GM18873 (cell line): ENCODE data around the gene CYTH1.
"Not testable (repeated sequence)": the region's sequence is repeated elsewhere in the genome, so short reads cannot be mapped to it uniquely, and the experiment has no call there.

Experiments
- ATAC-seq: cut with Tn5 transposase; IDR thresholded peaks from one replicate; pipeline ENCODE4 v1.9.1; 2021; ENCODE audit warnings: mild to moderate bottlenecking, moderate library complexity, moderate number of reproducible peaks; ENCODE audit not compliant: unreplicated experiment, low FRiP score

The CYTH1 gene

DNA sequence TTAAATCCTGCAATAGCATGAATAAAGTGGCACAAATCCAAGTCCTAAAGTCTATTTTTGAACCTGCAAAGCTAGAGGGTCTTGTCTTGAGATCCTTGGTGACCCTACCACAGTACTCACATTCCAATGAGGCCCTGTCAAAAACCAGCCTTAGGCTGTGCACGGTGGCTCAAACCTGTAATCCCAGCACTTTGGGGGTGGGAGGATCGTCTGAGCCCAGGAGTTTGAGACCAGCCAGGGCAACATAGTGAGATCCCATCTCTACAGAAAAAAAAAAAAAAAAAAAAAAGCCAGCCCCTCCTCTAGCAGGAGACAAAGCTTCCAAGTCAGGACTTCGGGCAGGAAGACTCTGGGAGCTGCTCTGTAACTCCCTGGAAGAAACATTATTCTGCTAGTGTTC, 16.3 kb downstream of the CYTH1 start:
- no peak for ATAC-seq

DNA sequence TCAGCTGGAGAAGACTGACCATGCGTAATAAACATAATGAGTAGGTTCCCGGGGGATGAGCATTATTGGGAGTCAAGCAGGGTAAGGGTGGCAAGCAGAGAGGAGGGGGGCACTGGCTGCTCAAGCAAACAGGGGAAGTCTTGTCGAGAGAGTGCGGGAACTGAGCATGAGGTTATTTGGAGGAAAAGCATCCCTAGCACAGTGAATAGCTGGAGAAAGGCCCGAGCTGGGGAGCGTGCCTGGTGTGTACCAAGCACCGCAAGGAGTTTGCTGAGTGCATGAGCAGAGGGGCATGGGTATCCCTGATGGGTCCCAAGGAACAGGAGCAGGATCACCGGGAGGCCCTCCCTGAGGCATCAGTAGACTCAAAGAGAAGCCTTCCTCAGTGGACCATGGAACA, 17.2 kb downstream of the CYTH1 start:
- no peak for ATAC-seq

DNA sequence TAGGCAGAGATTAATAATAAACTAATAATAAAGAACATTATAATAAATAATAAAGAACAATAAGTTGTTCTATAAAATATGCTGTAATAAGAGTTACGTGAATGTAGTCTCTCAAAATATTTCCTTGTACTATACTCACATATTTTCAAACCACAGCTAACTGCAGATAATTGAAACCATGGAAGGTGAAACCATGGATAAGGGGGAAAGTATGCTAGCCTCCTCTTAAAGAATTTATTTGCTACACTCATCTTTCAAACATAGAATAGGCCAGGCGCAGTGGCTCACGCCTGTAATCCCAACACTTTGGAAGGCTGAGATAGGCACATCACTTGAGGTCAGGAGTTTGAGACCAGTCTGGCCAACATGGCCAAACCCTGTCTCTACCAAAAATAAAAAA, 18.5 kb downstream of the CYTH1 start:
- ATAC-seq: no peak

DNA sequence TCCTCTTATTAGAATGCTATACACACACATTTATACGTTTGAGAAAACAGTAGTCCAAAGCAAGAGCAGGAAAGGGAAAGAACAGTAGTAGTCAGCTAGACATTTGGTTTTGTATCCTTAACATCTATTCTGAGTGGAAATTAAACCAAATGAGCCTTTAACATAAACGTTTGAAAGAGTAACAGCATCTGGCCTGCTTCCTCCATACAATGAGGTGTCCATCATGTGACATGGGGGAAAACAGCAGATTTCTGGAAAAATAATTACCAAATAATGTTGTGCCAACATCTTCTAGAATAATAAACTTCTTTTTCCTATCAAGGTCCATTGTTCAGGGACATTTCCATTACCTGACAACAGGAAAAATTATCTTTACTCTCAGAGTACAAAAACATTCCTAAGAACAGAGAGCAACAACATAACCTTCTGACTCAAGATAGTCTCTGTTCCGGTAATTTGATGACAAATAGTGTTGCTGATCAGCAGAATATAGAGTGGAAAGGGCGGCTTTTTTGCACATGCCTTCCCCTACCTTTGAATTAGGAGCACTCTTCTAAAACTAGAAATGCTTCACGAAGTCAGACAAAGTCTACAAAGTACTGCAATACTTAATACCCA, 20.2 kb downstream of the CYTH1 start:
- ATAC-seq: no peak

DNA sequence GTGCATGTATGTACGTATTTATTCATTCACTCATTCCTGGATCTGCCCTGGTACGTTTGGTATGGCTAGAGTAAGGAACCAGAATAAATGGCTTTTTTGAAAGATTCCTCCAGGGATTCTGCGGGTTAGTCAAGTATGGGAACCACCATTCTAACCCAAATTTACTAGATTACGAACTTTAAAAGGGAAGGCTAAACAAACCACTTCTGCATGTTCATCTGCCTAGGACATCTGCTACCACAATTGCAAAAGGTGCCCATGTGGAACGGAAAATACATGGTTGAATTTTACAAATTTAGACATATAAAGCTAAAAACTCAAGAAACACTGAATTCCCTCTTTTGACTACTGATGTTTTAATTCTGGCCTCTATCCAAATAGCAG, 22.1 kb downstream of the CYTH1 start:
- no peak for ATAC-seq

DNA sequence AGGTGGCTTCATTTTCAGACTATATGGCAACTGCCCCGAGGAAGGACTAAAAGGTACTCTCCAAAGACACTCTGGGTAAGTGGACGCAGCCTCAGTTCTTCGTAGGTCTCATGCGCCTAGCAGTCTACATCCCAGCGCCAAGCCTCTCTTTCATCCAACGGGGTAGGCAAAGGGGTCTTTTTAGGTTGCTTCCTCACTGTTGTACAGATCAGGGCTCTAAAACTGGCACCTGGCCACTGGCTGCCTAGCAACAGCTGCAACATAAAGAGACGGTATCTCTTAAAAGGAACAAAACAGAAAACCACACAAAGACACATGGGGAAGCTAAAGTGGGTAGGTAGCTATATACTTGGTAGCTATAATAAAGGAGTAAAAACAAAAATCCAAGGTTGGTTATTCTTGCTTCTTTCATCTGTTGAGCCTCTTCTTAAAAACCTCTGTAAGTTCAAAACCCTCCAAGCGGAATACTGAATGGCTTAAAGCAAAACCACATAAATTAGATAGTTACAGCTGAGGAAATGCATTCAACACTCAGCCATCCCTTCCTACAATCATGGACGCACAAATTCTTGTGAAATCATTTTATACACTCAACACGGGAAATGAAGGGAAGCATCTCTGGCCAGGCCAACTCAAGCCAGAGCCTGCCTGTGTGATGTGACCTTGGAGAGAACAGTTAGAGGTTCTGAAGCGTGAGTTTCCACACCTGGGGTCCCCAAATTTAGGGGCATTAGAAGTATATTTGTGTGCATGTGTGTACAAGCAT, 22.7 kb downstream of the CYTH1 start:
- no peak for ATAC-seq

DNA sequence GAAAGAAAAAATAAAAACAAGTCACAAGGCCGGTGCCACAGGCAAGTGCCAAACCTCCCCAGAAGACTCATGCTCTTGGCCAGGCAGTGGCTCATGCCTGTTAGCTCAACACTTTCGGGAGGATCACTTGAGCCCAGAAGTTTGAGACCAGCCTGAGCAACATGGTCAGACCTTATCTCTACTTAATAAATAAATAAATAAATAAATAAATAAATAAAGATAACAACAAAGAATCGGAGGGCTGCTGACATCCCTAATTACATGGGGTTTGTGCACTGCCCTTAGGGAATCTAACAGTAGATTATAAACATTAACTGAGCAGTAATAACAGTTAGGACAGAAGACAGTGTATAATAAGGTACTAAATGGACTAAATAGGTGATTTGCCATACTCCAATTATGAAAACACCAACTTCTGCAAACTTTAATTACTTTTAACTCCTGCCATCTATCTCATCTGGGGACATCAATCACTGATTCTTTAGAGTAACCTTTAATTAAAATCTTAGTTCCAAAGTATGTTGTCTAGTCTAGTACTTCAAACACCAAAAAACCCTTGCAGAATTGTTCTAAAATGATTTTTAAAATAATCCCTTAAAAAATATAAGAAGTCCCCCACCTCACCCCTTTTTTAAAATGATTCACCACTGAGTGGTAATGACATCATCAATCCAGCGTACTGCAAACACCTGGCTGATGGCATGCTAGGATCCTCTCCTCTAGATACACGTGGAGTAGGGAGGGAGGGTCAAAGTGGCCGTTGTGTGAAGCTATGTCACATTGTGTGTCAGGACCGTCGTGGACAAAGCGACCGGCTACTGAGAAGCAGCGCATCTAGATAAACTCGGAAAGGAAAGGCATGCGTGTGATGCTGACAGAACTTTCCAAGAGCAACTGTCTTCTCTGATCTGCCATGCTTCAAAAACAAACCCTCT, 28.5 kb downstream of the CYTH1 start:
- ATAC-seq: no peak

DNA sequence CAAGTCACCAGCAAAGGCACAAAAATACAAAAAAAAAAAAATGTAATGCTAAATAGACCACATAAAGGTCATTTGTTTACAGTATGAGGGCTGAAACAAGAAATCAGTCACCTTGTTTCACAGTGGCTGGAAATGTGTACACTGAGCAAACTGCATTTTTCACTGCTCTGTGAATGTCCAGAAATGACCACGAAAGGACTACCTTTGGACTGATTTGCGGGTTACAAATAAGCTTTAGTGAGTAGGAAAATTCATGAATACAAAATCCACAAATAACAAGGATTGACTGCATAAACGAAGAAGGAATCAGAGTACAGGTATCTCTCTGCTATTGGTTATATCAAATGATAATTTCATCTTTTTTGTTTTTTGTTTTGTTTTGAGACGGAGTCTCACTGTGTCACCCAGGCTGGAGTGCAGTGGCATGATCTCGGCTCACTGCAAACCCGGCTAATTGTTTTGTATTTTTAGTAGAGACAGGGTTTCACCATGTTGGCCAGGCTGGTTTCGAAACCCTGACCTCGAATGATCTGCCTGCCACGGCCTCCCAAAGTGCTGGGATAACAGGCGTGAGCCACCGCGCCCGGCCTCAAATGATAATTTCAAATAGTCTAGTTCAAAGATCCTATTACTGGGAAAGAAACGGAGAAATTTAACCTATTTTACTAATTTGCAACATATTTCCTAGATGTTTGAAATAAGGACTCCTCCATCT, 30.5 kb downstream of the CYTH1 start:
- ATAC-seq: no peak

DNA sequence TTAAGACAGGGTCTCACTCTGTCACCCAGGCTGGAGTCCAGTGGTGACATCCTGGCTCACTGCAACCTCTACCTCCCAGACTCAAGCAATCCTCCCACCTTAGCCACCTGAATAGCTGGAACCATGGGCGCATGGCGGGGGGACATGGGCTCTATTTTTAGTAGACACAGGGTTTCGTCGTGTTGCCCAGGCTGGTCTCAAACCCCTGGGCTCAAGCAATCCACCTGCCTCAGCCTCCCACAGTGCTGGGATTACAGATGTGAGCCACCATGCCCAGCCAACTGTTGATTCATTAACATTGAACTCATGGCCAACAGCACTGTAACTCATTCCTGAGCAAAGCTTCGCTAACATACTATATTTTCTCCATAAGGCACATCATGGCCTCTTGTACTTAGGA, 31.1 kb downstream of the CYTH1 start:
- not testable (repeated sequence) for ATAC-seq

DNA sequence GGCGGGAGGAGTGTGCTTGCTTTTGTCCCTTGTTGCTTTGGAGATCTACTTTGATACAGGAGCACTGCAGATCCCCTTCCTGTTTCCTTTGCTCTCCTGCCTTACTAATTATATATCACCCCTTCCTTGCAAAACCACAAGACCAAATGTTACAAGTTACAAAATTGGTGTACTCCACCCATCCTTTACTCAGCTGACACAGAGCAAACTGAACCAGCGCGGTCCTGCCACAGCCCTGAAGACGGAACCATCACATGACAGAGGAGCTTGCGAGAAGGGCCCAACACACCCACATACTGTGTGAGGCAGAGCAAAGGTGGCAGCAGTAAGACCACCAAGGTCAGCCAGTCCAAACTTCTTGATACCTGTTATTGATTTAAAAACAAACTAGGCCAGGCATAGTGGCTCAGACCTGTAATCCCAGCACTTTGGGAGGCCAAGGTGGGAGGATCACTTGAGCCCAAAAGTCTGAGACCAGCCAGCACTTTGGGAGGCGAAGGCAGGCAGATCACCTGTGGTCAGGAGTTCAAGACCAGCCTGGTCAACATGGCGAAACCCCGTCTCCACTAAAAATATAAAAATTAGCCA, 33.2 kb downstream of the CYTH1 start:
- peak; percentile 42 for ATAC-seq

DNA sequence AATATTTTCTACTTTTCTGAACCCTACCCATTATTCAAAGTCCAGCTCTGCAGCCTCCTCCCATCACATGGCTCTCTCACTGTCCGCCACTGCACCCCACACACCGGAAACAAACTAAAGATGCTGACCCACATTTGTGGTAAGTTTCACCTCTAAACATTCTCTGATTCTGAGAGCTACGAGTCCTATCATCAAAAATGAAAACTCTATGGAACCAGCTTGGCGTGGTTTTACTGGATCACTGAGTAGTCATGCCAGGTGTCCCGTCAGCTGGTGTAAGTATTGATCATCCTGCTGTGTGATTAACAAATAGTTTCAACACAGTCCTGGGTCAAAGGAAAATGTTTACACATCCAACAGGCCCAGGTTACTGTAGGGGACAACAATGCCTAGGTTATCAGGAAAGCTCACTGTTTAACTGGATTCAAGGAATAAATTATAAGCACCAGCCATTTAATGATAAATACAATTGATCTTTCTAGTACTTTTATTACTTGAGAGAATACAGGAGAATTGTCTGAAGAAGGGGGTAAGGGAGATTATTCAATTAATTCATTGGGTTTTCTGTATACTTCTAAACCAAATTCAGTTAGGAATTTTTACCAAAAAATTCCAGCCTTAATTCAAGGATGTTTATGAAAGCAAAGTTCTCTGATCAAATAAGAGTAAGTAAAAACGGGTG, 33.9 kb downstream of the CYTH1 start:
- ATAC-seq: peak; percentile 33

DNA sequence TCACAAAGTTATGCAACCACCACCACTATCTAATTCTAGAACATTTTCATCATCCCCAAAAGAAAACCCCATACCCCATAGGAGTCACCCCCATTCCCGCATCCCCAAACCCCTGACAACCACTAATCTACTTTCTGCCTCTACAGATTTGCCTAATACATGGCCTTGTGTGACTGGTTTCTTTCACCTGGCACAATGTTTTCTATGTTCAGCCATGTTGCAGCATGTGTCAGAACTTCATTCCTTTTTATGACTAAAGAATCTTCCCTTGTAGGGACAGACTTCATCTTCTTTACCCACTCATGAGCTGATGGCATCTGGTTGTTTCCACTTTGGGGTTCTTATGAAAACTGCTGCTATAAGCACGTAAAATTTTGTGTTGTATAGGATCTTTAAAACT, 34.6 kb downstream of the CYTH1 start:
- no peak for ATAC-seq

DNA sequence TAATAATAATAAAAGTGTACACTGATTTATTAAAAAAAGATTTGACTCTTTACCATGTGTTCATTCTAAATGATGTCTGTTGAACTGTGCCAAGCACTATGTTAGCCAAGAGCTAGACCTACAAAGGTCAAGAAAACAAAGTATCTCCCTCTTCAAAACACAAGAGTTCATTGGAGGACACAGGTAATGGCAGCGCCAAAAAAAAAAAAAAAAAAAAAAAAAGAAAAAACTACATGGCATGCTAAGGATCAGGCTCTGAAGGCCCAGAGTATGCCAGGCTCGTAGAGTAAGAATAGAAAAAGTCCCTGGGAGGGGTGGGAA, 35.2 kb downstream of the CYTH1 start:
- ATAC-seq: no peak

DNA sequence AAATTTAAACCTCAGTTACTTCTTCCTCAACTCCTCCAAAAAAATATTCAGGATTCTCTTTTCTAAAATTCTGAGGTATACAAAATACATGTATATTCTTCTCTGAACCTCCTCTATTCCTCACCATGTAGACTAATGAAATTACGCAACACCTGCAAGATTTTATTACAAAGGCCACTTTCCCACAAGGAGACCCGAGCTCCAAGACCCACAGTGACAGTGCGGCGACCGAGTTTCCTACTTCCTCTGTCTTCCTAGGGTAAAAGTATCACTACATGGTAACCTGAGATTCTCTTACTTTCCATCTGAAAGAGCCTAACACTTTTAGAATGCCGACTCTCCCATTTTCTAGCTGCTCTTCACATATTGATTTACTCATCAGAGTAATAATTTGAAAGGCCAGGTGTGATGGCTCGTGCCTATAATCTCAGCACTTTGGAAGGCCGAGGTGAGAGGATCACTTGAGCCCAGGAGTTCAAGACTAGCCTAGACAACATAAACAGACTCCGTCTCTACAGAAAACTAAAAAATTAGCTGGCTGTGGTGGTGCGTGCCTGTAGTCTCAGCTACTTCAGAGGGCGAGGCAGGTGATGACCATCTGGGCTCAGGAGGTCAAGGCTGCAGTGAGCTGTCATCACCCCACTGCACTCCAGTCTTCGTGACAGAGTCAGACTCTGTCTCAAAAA, 35.7 kb downstream of the CYTH1 start:
- no peak for ATAC-seq

DNA sequence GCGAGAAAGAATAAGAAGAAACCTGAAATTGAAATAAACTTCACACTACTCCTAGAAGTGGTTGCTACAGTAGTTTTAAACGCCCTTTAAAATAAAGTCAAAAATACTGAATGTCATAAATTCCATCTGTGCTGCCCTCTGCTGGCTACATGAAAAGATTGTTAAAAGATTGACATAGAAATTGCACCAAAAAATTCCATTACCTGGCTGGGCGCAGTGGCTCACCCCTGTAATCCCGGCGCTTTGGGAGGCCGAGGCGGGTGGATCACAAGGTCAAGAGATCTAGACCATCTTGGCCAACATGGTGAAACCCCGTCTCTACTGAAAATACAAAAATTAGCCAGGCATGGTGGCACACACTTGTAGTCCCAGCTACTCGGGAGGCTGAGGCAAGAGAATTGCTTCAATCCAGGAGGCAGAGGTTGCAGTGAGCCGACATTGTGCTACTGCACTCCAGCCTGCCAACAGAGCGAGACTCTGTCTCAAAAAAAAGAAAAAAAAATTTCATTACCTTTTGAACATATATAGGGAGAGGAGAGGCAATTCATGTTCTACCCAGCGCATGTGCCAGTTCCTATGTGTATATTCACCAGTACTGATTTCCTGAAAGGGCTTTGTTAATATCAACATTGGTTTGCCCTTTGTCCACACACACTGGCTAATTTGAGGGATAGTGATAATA, 36.5 kb downstream of the CYTH1 start:
- no peak for ATAC-seq

DNA sequence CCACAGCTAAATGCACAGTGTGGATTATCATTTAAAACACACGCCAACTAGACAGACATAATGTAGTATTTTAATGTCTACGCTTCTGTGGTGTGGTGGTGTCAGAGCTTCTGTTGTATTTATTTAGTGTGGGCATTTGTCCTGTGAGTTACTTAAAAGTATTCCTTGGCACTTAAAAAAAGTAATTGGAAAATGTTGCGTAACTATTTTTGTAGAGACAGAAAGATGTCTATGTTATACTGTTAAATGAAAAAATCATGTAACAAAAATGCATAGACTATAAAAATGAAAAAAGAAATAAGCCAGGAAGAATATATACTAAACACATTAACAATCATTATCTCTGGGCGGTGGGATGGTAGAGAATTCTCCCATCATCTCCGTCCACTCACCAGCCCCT, 39.2 kb downstream of the CYTH1 start:
- no peak for ATAC-seq

DNA sequence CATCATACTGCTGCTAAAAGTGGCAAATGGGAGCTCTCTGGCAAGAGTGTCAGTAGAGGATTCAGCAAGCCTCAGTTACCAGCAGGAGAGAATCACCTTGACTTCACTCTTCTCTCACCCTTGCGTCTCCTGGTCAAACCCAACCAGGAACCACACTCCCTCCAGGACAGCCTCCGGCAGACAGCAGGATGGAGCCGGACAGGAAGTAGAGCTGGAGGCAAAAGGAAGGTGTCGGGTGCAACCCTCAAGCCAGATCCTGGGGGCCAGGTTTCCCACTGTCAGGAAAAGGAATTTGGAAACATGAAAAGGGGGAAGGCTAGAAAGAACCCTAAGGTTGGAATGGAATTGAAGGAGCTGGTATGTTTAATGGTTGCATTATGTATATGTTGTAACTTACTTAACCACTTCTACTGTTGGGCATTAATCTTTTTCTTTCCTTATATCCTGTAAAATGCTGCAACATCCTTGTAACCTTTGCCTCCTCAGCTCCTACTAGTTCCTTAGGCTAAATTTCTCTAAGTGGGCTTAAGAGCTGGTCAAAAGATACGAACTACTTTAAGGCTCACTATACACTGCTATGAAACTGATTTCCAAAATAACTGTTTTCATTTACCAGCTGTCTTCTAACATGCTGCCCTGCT, 40.3 kb downstream of the CYTH1 start:
- no peak for ATAC-seq

DNA sequence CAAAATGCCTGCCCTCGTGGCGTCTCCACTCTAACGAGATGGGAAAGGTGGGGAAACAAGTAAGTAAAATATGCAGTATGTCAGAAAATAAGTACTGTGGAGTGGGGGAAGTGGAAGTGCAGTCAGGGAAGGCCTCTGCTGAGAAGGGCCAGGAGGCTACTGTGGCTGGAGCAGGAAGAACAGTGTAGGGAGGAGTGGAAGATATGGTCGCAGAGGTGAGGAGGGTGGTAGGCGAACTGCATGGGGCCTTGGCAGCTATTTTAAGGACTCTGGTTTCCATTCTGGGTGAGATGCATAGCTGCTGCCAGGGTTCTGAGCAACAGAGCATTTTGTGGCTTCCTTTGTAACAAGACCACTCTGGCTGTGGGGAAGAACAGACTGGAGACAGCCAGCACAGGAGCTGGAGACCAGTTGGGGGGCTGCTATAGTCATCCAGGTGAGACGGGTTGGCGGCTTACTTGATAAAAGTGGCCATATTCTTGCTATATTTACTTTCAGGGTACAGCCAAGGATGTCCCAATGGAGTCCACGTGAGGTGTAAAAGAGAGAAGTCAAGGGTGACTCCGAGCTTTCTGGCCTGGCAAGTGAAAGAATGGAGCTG, 42.6 kb downstream of the CYTH1 start:
- no peak for ATAC-seq
